Spleen (tissue), 11 donors: ENCODE data around the gene PKHD1. TPM values are rescaled to one million over a fixed set of nuclear protein-coding genes. Genes with fewer than 3 reads are reported as not detected.

Experiments
- DNase-seq: peaks from one replicate; pipeline ENCODE4 v3.0.0-alpha.2; 2020
- H3K27ac ChIP-seq, 8 donors: fragments of 200-600 bp; sonication (generic) in 7 of 8; 1 replicate in 4 of 8; 2 replicates in 4 of 8; pipeline versions ENCODE4 v1.5.0 to v1.8.0; 2016 to 2021; ENCODE audit warnings: inconsistent platforms in 4 of 8, mild to moderate bottlenecking in 4 of 8, moderate library complexity in 1 of 8
- H3K27me3 ChIP-seq, 7 donors: fragments of 200-600 bp; sonication (generic) in 6 of 7; replicated peaks in 1 of 7; 1 replicate in 4 of 7; 2 replicates in 3 of 7; pipeline versions ENCODE4 v1.5.0 to v1.8.0; 2016 to 2021; ENCODE audit warnings: inconsistent platforms in 3 of 7, mild to moderate bottlenecking in 1 of 7
- H3K36me3 ChIP-seq, 6 donors: fragments of 200-600 bp; sonication (generic) in 5 of 6; 1 replicate in 4 of 6; 2 replicates in 2 of 6; pipeline versions ENCODE4 v1.5.0 to v1.8.0; 2016 to 2021; ENCODE audit warnings: inconsistent platforms in 2 of 6
- H3K4me1 ChIP-seq, 6 donors: fragments of 200-600 bp; sonication (generic) in 5 of 6; 1 replicate in 3 of 6; 2 replicates in 3 of 6; pipeline versions ENCODE4 v1.5.0 to v1.8.0; 2016 to 2021; ENCODE audit warnings: inconsistent platforms in 3 of 6
- H3K4me3 ChIP-seq, 8 donors: fragments of 200-600 bp; sonication (generic) in 7 of 8; 1 replicate in 4 of 8; 2 replicates in 4 of 8; pipeline versions ENCODE4 v1.5.0 to v1.8.0; 2016 to 2021; ENCODE audit warnings: inconsistent platforms in 4 of 8, mild to moderate bottlenecking in 4 of 8, moderate library complexity in 2 of 8
- H3K9me3 ChIP-seq, 8 donors: fragments of 200-600 bp; sonication (generic) in 7 of 8; 1 replicate in 4 of 8; 2 replicates in 4 of 8; pipeline versions ENCODE4 v1.5.0 to v1.8.0; 2016 to 2021; ENCODE audit warnings: inconsistent platforms in 4 of 8
- CTCF ChIP-seq, 11 experiments: fragments of 200-600 bp in 7 of 11; fragments of 450-650 bp in 4 of 11; sonication (generic) in 4 of 11; IDR thresholded peaks in 8 of 11; conservative IDR thresholded peaks in 3 of 11; 1 replicate in 7 of 11; 2 replicates in 4 of 11; pipeline versions ENCODE4 v1.4.0 to v1.8.0; 2016 to 2021; ENCODE audit warnings: antibody characterized with exemption in 11 of 11, inconsistent platforms in 4 of 11, mild to moderate bottlenecking in 1 of 11
- POLR2A ChIP-seq, 3 donors: fragments of 450-650 bp; IDR thresholded peaks; one replicate each; pipeline ENCODE4 v1.5.1; 2017; ENCODE audit warnings: antibody characterized with exemption in 3 of 3, mild to moderate bottlenecking in 1 of 3
- POLR2AphosphoS5 ChIP-seq, 3 donors: sonication (generic); formaldehyde crosslinking; IDR thresholded peaks; one replicate each; pipeline ENCODE4 v1.5.1; 2017; ENCODE audit warnings: antibody characterized with exemption in 3 of 3
- WGBS, 5 donors: extraction: QIAGEN DNeasy Blood & Tissue Kit in 3 of 5; methylation state at CpG; one replicate each; pipeline versions ENCODE4 v1.1.5 to v1.1.7; 2013 to 2018; 5-methylcytosine and 5-hydroxymethylcytosine counted together
- intact Hi-C: fragments of 100-400 bp; cut with DNase I; formaldehyde crosslinking; loops from one replicate; pipeline ENCODE4 v1.15.0; 2023; ENCODE audit warnings: low total_unique reads
- polyA plus RNA-seq, 3 donors: library from polyadenylated mRNA; stranded (reverse); fragments of 200-250 nt; gene quantifications; one replicate each; pipeline ENCODE4 v1.2.1, GENCODE V29; 2013
- total RNA-seq, 7 donors: library from RNA; depleted of rRNA in 3 of 7; stranded (reverse); fragments of >200 nt in 3 of 7; fragmentation: NEBNext Ultra II Directional in 4 of 7; extraction: Animal tissue kit (Norgen Biotek cat#: 25700) in 4 of 7; gene quantifications; one replicate each; pipeline versions ENCODE4 v1.1.0 to v1.2.1, GENCODE V29; 2016 to 2021
- donor health status: healthy with polysubstance abuse.
- donor health status: DM: no; HTN: no; CAD: no; lungs with moderate emphysema.
- donor health status: DM: no; HTN: no; CAD: no.
- donor health status: Bipolar disorder and iron deficiency.
- donor health status: healthy.
- donor health status: DM: no; HTN: no; CAD: no.
- donor health status: DM: yes; HTN: yes; CAD: no.

The PKHD1 gene
- total and polyA plus RNA-seq, 10 donors: not detected

GRCh38 chr6:51846531-51846930 is 240.9 kb downstream of the PKHD1 start:
- Histone ChIP-seq H3K27me3 (no peaks in the 10 kb centered on the region), H3K4me3 (no peak overlapping the region), H3K27ac (no peak overlapping the region), H3K36me3 (no peaks in the 10 kb centered on the region), H3K4me1 (no peaks in the 10 kb centered on the region), H3K9me3 (peaks cover 0 to 4% (median 0%) of the 10 kb centered on the region in 8 donors)
- 76 to 87% (median 81%) methylated on average over 2 of the region's 2 CpGs for WGBS, 5 donors
- TF ChIP-seq POLR2AphosphoS5 (IDR thresholded peaks at IDR 0.05): no peak
- TF ChIP-seq POLR2A (IDR thresholded peaks at IDR 0.05): no peak
- no peak for TF ChIP-seq CTCF (IDR thresholded peaks at IDR 0.05 in 8 of 11, conservative IDR thresholded peaks at IDR 0.05 in 3 of 11)
- intact Hi-C loops: no loop called here
- DNase-seq: no peak

- WGBS, 5 donors: 72 to 87% (median 77%) methylated on average over 3 of the region's 3 CpGs
- peaks cover 0 to 4% (median 0%) of the 10 kb centered on the region in 8 donors for H3K9me3 ChIP-seq
- DNase-seq: no peak
- H3K27me3 ChIP-seq: no peaks in the 10 kb centered on the region
- TF ChIP-seq POLR2AphosphoS5 (IDR thresholded peaks at IDR 0.05) (no peak), POLR2A (IDR thresholded peaks at IDR 0.05) (no peak), CTCF (IDR thresholded peaks at IDR 0.05 in 8 of 11, conservative IDR thresholded peaks at IDR 0.05 in 3 of 11) (no peak)
- no peaks in the 10 kb centered on the region for H3K36me3 ChIP-seq
- H3K4me1 ChIP-seq: no peaks in the 10 kb centered on the region
- no peak overlapping the region for H3K27ac ChIP-seq
- intact Hi-C loops: no loop called here
- H3K4me3 ChIP-seq: no peak overlapping the region
Observed at GRCh38 chr6:51844336-51844735, 243.1 kb downstream of the PKHD1 start.

- H3K4me3 ChIP-seq: no peak overlapping the region
- H3K36me3 ChIP-seq: no peaks in the 10 kb centered on the region
- no peaks in the 10 kb centered on the region for H3K4me1 ChIP-seq
- intact Hi-C loops: no loop called here
- H3K27ac ChIP-seq: no peak overlapping the region
- no peak for TF ChIP-seq POLR2A (IDR thresholded peaks at IDR 0.05)
- WGBS, 5 donors: 85 to 90% (median 88%) methylated on average over 5 of the region's 5 CpGs
- no peak for DNase-seq
- no peaks in the 10 kb centered on the region for H3K27me3 ChIP-seq
- no peaks in the 10 kb centered on the region for H3K9me3 ChIP-seq
Observed at GRCh38 chr6:51843456-51844056, 243.9 kb downstream of the PKHD1 start.

GRCh38 chr6:51842804-51843378 is 244.5 kb downstream of the PKHD1 start:
- Histone ChIP-seq H3K36me3 (no peaks in the 10 kb centered on the region), H3K9me3 (no peaks in the 10 kb centered on the region), H3K27me3 (no peaks in the 10 kb centered on the region), H3K27ac (no peak overlapping the region), H3K4me3 (no peak overlapping the region), H3K4me1 (no peaks in the 10 kb centered on the region)
- DNase-seq: no peak
- TF ChIP-seq POLR2A (IDR thresholded peaks at IDR 0.05): no peak
- 73 to 82% (median 75%) methylated on average over 8 of the region's 8 CpGs for WGBS, 5 donors
- intact Hi-C loops: no loop called here

- Histone ChIP-seq H3K4me3 (no peak overlapping the region), H3K27me3 (no peaks in the 10 kb centered on the region), H3K4me1 (no peaks in the 10 kb centered on the region), H3K9me3 (no peaks in the 10 kb centered on the region), H3K27ac (no peak overlapping the region), H3K36me3 (no peaks in the 10 kb centered on the region)
- TF ChIP-seq POLR2AphosphoS5 (IDR thresholded peaks at IDR 0.05) (no peak), POLR2A (IDR thresholded peaks at IDR 0.05) (no peak), CTCF (IDR thresholded peaks at IDR 0.05 in 8 of 11, conservative IDR thresholded peaks at IDR 0.05 in 3 of 11) (no peak)
- intact Hi-C loops: no loop called here
- WGBS, 5 donors: 64 to 78% (median 71%) methylated on average over 11 of the region's 11 CpGs
- DNase-seq: no peak
Observed at GRCh38 chr6:51842061-51842803, 245.2 kb downstream of the PKHD1 start.
